WERI-Rb-1 (cell line): ENCODE data around the gene TMEM238L.

Source experiments
- DNase-seq: peaks from one replicate; pipeline ENCODE4 v3.0.0-alpha.2; 2020
- H3K27ac ChIP-seq: fragments of 250-450 bp; sonication (Bioruptor Pico); 2 replicates; pipeline ENCODE4 v1.5.1; 2020; ENCODE audit warnings: mild to moderate bottlenecking, moderate library complexity
- H3K27me3 ChIP-seq: fragments of 250-450 bp; sonication (Bioruptor Pico); 2 replicates; pipeline ENCODE4 v1.5.1; 2021; ENCODE audit warnings: mild to moderate bottlenecking, low read depth, moderate library complexity; ENCODE audit not compliant: insufficient read depth, severe bottlenecking
- H3K36me3 ChIP-seq: fragments of 250-450 bp; sonication (Bioruptor Pico); 2 replicates; pipeline ENCODE4 v1.5.1; 2020; ENCODE audit warnings: mild to moderate bottlenecking, moderate library complexity
- H3K4me3 ChIP-seq: 2 replicates; pipeline ENCODE4 v1.5.1; 2011; ENCODE audit warnings: low read depth, mild to moderate bottlenecking, control low read depth, low read length
- H3K9me3 ChIP-seq: fragments of 250-450 bp; sonication (Bioruptor Pico); 2 replicates; pipeline ENCODE4 v1.5.1; 2021; ENCODE audit warnings: mild to moderate bottlenecking, moderate library complexity; ENCODE audit not compliant: severe bottlenecking
- CTCF ChIP-seq: IDR thresholded peaks from 2 replicates; pipeline ENCODE4 v1.5.1; 2011; ENCODE audit warnings: low read depth, mild to moderate bottlenecking, control low read depth, inconsistent platforms, low read length

TMEM238L gene

GRCh38 chr17:10748531-10749181 lies 55.2 kb downstream of the TMEM238L start:
- no peak for DNase-seq
- H3K9me3 ChIP-seq, result no peaks in the 10 kb centered on the region
- TF ChIP-seq CTCF, result no peak
- no peak overlapping the region for H3K27ac ChIP-seq
- H3K4me3 ChIP-seq, result no peak overlapping the region
- no peaks in the 10 kb centered on the region for H3K27me3 ChIP-seq
- H3K36me3 ChIP-seq, result no peaks in the 10 kb centered on the region

- Histone ChIP-seq H3K4me3 (no peak overlapping the region), H3K27me3 (no peaks in the 10 kb centered on the region), H3K9me3 (no peaks in the 10 kb centered on the region), H3K27ac (no peak overlapping the region), H3K36me3 (no peaks in the 10 kb centered on the region)
- TF ChIP-seq CTCF, result no peak
- no peak for DNase-seq
These were observed 58.7 kb downstream of the TMEM238L start for GRCh38 chr17:10745231-10745630.
